HG03439 (cell line): ENCODE data around the gene KCTD1.

ENCODE experiments used
- ATAC-seq: cut with Tn5 transposase; IDR thresholded peaks from one replicate; pipeline ENCODE4 v1.9.1; 2021; ENCODE audit warnings: mild to moderate bottlenecking, moderate library complexity; ENCODE audit not compliant: unreplicated experiment

The KCTD1 gene

DNA sequence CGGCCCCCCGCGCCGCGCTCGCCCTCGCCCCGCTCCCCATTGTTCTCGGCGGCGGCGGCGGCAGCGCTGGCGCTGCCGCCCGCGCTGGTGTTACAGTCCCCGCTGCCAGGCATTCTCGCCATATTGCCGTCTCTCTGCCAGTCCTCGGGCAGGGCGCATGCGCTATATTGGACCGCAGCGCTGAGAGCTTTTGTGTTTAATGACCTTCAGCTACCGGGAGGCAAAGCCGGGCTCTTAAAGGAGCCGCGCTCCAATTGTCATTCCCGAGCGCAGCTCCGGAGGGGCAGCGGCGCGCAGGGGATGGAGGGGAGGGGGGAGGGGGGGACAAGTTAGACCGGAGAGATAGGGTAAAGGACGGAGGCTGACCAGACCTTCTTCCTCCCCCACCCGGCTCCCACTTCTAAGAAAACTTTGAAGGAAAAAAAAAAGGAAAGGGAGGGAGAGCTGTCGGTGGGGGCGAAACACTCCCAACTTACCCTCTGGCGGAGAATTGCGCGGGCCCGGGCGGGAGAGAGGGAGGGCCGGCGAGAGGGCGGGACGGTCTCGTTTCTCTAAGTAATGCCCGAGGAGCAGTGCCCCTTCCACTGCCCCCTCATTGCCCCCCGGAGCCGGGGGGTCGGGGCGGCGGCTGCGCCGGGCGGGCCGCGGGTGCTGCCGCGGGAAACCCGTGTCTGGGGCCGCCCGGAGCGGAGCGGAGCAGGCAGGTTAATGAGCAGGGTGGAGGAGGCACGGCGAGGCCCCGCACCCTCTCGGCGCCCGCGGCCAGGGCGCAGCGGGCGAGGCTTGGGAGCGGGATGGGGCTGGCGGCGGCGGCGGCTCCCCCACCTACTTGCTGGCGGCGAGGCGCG lies at the start of gene KCTD1:
KCTD1 (minus strand) TSS at position 139 of the 848 bp plus-strand sequence; CDS start at position 122, 17 bp downstream.
- ATAC-seq, result peak; percentile 43

- no peak for ATAC-seq
Observed at GRCh38 chr18:26593365-26594320, 45.3 kb upstream of the KCTD1 start.

GRCh38 chr18:26584745-26585144 lies 36.4 kb upstream of the KCTD1 start:
- ATAC-seq, result no peak

GRCh38 chr18:26579941-26580618 lies 31.7 kb upstream of the KCTD1 start:
- no peak for ATAC-seq

DNA sequence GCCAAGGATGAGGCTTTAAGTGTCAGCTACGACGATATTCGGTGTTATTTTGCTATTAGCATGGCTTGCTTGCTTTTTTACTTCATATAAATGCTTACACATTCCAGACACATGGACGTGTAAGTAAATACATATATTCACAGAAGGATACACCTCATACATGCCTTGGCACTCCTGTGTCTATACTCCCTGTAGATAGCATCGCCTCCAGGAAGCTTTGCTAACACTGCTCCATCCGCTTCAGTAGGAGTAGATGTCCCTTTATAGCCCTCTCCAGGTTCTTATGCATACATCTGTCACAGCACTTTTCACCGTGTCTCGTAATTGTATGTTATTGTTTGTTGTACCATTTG lies 27.5 kb upstream of the KCTD1 start:
- no peak for ATAC-seq

- no peak for ATAC-seq
Observed at GRCh38 chr18:26574958-26575864, 26.9 kb upstream of the KCTD1 start.

DNA sequence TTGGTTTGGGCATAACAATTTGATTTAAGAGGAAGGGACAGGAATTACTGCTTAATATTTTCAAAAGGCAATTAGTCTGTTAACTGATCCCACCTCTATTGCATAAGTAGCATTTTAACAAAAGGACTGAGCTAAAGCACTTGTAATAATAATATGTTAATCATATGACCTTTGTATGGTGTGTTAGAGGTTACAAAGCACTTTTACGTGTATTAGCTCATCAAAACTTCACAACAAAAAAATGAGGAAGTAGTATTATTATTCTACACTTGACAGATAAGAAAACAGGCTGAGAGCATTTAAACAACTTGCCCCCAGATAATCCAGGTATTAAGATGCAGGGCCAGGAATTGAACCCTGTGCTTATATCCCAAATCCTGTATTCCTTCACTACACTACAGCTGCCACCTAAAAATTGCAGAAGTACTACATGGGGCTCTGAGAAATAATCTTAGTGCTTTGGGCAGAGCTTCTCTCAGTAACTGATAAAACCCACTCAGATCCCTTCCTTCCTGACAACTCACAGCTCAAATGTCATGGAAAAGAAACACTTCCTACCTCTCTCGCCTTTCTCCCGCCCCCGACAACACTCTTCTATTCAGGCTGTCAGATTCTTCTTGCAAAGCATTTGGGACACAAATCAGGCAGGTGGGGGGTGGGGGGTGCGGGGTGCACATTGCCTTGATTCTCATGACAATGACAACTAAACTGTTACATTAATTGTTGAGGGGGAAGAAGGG lies 20.7 kb upstream of the KCTD1 start:
- no peak for ATAC-seq

DNA sequence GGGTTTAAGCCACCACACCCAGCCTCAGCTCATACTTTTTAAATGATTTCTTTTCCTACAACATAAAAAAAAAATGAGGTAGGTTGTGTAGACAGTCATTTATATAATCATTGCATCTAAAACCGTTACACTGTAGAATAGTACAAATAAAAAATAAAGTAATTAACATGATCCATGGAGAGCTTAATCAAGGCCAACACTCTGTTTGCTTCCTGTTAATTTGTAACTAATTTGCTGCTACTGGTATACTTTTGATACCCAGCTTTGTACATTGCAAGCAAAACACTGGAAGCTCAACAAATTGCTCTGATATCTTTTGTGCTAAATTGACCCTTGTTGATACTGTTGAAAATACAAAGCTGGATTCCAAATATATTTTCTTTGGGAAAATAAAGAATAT lies 20.2 kb upstream of the KCTD1 start:
- no peak for ATAC-seq

DNA sequence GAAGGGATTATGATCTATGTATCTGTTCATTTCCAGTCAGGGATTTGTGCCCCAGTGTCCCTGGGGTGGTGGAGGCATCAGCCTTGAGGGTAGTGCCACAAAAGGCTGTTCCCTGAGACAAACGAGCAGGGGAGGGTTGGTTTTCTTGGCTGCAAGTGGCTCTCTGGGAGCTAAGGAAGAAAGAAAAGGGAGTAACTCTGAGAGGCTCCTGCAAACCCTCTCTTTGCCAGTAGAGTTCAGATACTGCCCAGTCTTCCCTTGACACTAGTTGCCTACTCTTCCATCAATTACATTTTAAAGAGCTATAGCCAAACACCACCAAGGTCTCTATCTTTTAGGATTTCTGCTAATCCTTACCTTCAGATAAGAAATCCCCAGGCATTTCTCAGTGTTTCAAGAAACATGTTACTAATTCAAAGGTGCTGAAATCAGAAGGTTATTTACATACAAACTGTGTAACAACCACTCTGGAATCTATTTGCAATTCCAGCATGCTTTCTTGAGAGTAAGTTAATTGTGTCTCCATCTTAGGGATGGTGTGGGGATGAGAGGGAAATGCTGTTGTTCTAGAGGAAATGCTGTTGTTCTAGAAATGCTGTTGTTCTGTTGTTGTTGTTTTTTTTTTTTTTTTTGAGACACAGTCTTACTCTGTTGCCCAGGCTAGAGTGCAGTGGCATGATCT lies 18.7 kb upstream of the KCTD1 start:
- ATAC-seq, result no peak

DNA sequence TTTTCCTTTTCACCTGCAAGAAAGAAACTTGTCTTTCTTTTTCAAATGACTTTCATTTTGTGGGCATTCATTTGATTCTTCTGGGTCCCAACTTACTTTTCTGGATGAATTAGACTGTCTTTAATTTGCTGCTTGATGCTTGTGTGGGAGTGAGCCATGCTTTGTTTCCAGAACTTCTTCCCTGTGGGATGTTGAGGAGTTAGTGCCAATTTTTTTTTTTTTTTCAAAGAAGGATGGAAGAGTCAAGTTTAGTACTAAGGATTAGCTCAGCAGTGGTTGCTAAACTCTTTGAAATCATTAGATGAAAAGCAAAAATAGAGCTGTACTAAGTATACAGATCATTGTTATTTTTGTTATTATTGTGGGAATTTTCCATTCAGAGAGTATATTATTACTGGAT lies 17.2 kb upstream of the KCTD1 start:
- ATAC-seq, result no peak

GRCh38 chr18:26563024-26563423 lies 14.7 kb upstream of the KCTD1 start:
- no peak for ATAC-seq

GRCh38 chr18:26562568-26562967 lies 14.2 kb upstream of the KCTD1 start:
- no peak for ATAC-seq

GRCh38 chr18:26561769-26562168 lies 13.4 kb upstream of the KCTD1 start:
- no peak for ATAC-seq

GRCh38 chr18:26556573-26556972 lies 8.2 kb upstream of the KCTD1 start:
- peak; percentile 91 for ATAC-seq

GRCh38 chr18:26555804-26556553 lies 7.6 kb upstream of the KCTD1 start:
- ATAC-seq, result no peak

- no peak for ATAC-seq
Observed at GRCh38 chr18:26553943-26554342, 5.6 kb upstream of the KCTD1 start.

- no peak for ATAC-seq
Observed at GRCh38 chr18:26551695-26552081, 3.3 kb upstream of the KCTD1 start.

- no peak for ATAC-seq
Observed at GRCh38 chr18:26550998-26551694, 2.8 kb upstream of the KCTD1 start.
